Activated CD8-positive, alpha-beta memory T cell treated with anti-CD3 and anti-CD28 coated beads, Interleukin-2, amount 50 U/mL, for 24 hours (primary cell): ENCODE data around the gene SLX4.

Experiments
- DNase-seq: peaks from one replicate; pipeline ENCODE4 v3.0.0-alpha.2; 2020; ENCODE audit errors: extremely low read depth

Gene SLX4

GRCh38 chr16:3582276-3583165, 28.9 kb downstream of the SLX4 start:
- no peak for DNase-seq

GRCh38 chr16:3581392-3581791, 30.0 kb downstream of the SLX4 start:
- no peak for DNase-seq

GRCh38 chr16:3580686-3581085, 30.7 kb downstream of the SLX4 start:
- DNase-seq, result no peak

DNA sequence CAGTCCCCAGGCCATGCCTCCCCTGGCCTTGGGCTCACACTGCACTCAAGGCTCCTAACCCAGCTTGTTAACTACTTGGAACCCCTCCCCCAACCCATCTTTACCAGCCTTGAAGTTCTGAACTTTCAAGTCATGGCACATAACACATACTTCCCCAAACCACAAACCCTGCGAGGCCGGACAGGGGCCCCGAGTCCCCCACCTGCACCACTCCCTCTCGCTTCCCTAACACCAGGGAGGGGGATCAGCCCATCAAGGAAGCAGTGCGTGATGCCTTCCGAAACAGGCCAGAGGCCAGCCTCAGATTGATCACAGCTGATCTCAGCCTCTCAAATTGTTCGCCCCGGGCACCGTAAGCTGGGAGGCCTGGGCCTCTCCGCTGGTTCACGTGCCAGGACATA, 31.2 kb downstream of the SLX4 start:
- DNase-seq, result no peak

DNA sequence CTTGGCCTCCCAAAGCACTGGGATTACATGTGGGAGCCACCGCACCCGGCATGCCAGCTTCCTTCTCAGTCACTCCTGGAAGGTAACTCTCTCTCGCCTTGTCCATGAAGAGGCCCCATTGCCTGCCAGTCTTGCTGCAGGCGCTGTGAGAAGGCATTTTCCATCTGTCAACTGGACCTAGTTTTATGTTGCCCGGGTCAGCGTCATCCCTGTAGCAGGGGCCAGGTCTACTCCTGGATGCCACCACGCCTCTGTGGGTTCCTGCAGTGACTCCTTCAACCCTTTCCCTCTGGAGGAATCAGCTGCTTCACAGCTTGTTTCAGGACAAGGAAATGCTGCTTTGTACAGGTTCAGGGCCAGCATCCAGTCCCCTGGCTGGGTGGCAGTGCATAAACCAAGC, 31.6 kb downstream of the SLX4 start:
- no peak for DNase-seq

- peak; percentile 25 for DNase-seq
These were observed 32.5 kb downstream of the SLX4 start for GRCh38 chr16:3578610-3579551.

GRCh38 chr16:3578121-3578520, 33.3 kb downstream of the SLX4 start:
- peak; percentile 24 for DNase-seq

DNA sequence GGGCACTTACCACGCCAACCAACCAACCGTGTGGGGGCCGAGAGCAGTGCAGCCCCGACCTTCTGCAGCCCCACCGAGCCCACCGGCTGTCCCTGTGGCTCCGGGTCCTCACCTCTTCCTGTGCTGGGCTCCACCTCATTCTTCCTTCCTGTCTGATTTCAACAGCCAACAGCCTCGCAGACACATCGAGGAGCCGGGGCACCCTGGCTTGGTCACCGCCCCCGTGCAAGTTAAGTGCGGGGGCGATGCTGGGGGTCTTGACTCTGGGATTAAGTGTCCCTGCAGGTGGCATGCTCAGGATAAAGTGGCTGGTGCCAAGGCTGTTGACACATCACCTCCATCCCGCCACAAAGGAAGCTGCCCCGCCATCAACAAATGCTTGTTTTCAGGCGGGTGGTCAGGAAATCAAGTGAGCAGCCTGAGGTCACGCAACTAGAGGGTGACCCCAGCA, 34.1 kb downstream of the SLX4 start, which contains the start of gene NLRC3:
TSS of gene NLRC3 (minus strand) at position 102 of the 451 bp plus-strand sequence. CDS start 12,367 bp downstream, outside the sequence.
- no peak for DNase-seq

GRCh38 chr16:3576211-3576610, 35.2 kb downstream of the SLX4 start:
- DNase-seq, result no peak

GRCh38 chr16:3575491-3575890, 35.9 kb downstream of the SLX4 start:
- DNase-seq, result no peak

- no peak for DNase-seq
These were observed 37.2 kb downstream of the SLX4 start for GRCh38 chr16:3574195-3574594.

GRCh38 chr16:3573146-3573815, 38.1 kb downstream of the SLX4 start:
- no peak for DNase-seq

DNA sequence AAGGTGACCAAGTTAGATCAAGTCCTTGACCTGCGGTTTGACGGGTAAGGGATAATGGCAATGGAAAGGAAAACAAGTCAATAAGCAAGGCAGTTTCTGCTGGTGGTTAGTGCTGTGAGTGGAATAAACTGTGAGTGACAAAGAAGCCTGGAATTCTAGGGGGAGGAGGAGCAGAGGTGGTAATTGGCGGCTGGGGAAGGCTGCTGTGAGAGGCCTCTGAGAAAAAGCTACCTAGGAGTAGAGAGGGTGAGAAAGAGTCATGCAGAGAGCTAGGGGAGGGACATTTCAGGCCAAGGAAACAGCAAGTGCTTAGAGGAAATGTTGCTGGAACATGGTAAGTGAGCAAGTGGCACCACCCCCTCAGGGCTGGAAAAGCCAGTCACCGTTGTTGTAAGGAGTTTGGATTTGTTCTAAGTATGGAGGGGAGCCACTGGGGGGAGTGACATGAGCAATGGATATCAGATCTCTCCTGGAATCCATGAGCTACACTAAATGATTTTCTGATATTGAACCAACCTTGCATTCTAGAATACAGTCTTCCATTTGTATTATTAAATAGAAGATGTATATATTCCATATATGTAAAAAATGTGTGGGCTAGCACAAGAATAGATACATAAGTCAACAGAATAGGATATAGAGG, 40.9 kb downstream of the SLX4 start:
- DNase-seq, result no peak

- DNase-seq, result no peak
These were observed 41.6 kb downstream of the SLX4 start for GRCh38 chr16:3569851-3570250.

DNA sequence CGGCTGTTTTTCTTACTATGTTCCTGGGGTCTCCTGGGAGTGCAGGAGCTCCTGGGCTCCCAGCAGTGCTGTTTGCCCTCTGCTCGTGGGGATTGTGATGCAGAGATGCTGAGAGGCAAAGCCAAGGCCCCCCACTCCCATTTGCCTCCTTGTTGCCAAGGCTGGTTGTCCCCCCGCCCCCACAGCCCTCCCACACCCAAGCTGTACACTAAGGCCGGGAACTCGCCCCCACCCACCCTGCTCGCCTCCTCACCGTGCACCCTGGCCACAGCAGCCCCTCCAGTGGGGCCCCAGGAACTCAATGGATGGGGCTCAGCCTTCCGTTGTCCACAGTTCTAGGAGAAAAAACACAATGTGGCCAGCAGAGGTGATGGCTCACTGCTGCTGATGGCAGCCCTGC, 44.4 kb downstream of the SLX4 start:
- no peak for DNase-seq

DNA sequence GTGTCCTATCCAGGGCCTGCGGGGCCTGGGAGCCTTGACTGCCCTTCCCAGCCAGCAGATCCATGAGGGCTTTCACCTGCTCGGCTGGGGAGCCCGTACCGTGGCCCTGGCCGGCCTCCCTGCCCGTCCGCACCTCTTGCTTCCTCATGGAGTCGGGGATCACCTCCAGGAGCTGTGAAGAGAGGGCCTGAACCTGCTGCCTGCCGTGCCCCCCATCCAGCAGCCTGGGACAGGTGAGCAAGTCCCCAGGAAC, 46.6 kb downstream of the SLX4 start:
- no peak for DNase-seq

GRCh38 chr16:3564130-3564888, 47.1 kb downstream of the SLX4 start:
- DNase-seq, result no peak

GRCh38 chr16:3562914-3563480, 48.4 kb downstream of the SLX4 start:
- DNase-seq, result no peak

- DNase-seq, result no peak
These were observed 49.8 kb downstream of the SLX4 start for GRCh38 chr16:3561626-3562025.

- DNase-seq, result no peak
These were observed 57.0 kb downstream of the SLX4 start for GRCh38 chr16:3554351-3554928.
